SU-DHL-6 (cell line): ENCODE data around the gene MTX1.
"Not testable (repeated sequence)": the region's sequence is repeated elsewhere in the genome, so short reads cannot be mapped to it uniquely, and the experiment has no call there.

ENCODE experiments used
- H2AFZ ChIP-seq: fragments of 200-600 bp; sonication (generic); 2 replicates; pipeline ENCODE4 v1.6.1; 2014; ENCODE audit warnings: low read depth, mild to moderate bottlenecking, moderate library complexity, mixed read lengths, antibody characterized with exemption, low read length; ENCODE audit not compliant: severe bottlenecking
- H3F3A ChIP-seq: fragments of 200-600 bp; shearing (Covaris generic); 2 replicates; pipeline ENCODE4 v1.6.0; 2016; ENCODE audit warnings: antibody characterized with exemption, mild to moderate bottlenecking; ENCODE audit not compliant: insufficient read depth
- H3K27ac ChIP-seq: fragments of 200-600 bp; sonication (generic); 2 replicates; pipeline ENCODE4 v1.5.1; 2016; ENCODE audit warnings: low read depth, mild to moderate bottlenecking, low read length, moderate library complexity, mixed read lengths
- H3K27me3 ChIP-seq: fragments of 200-600 bp; sonication (generic), shearing (Covaris generic); 2 replicates; pipeline ENCODE4 v1.6.0; 2014; ENCODE audit warnings: mild to moderate bottlenecking, low read length
- H3K36me3 ChIP-seq: fragments of 200-600 bp; sonication (generic); 2 replicates; pipeline ENCODE4 v1.6.1; 2014; ENCODE audit warnings: mild to moderate bottlenecking, low read length, mixed read lengths
- H3K4me2 ChIP-seq: fragments of 300-600, 200-600 bp; shearing (Covaris generic), sonication (generic); 2 replicates; pipeline ENCODE4 v1.6.0; 2014; ENCODE audit warnings: low read length, low read depth, mild to moderate bottlenecking; ENCODE audit not compliant: poor library complexity, severe bottlenecking
- H3K4me3 ChIP-seq: fragments of 200-600 bp; sonication (generic); 2 replicates; pipeline ENCODE4 v1.5.1; 2014; ENCODE audit warnings: antibody characterized with exemption, low read length, mild to moderate bottlenecking, mixed read lengths; ENCODE audit not compliant: insufficient read depth, poor library complexity, severe bottlenecking
- H3K79me2 ChIP-seq: fragments of 200-600 bp; sonication (generic); 2 replicates; pipeline ENCODE4 v1.6.1; 2014; ENCODE audit warnings: mild to moderate bottlenecking, low read length, moderate library complexity; ENCODE audit not compliant: insufficient read depth
- H3K9ac ChIP-seq: fragments of 200-600 bp; sonication (generic); 2 replicates; pipeline ENCODE4 v1.7.0; 2014; ENCODE audit warnings: mild to moderate bottlenecking, low read length
- H3K9me2 ChIP-seq: fragments of 200-600 bp; sonication (generic); replicated peaks from 2 replicates; pipeline ENCODE4 v1.6.1; 2014; ENCODE audit warnings: low read length; ENCODE audit not compliant: insufficient read depth
- H3K9me3 ChIP-seq: fragments of 200-600 bp; sonication (generic); 2 replicates; pipeline ENCODE4 v1.6.1; 2014; ENCODE audit warnings: low read length, mixed read lengths; ENCODE audit not compliant: insufficient read depth
- H4K20me1 ChIP-seq: fragments of 200-600 bp; sonication (generic); 2 replicates; pipeline ENCODE4 v1.6.1; 2014; ENCODE audit warnings: low read depth, mild to moderate bottlenecking, antibody characterized with exemption, low read length, moderate library complexity, mixed read lengths
- CTCF ChIP-seq: fragments of 200-600 bp; sonication (generic); IDR thresholded peaks from one replicate; pipeline ENCODE4 v1.5.1; 2017; ENCODE audit warnings: antibody characterized with exemption, mild to moderate bottlenecking, low read length, moderate library complexity; ENCODE audit not compliant: insufficient read depth, poor library complexity, severe bottlenecking
- EZH2phosphoT487 ChIP-seq: fragments of 200-600 bp; sonication (generic), shearing (Covaris generic); conservative IDR thresholded peaks from 2 replicates; pipeline ENCODE4 v1.6.1; 2018; ENCODE audit warnings: mild to moderate bottlenecking, antibody characterized with exemption, low read length, moderate library complexity, mixed read lengths

Gene MTX1

GRCh38 chr1:155214702-155215101 is 6.2 kb downstream of the MTX1 start:
- not testable (repeated sequence) for H3K9me2 ChIP-seq, H3K4me3 ChIP-seq, H3F3A ChIP-seq, H2AFZ ChIP-seq, H3K9ac ChIP-seq, H3K4me2 ChIP-seq, H3K79me2 ChIP-seq, H4K20me1 ChIP-seq, H3K27me3 ChIP-seq, H3K9me3 ChIP-seq, H3K27ac ChIP-seq, H3K36me3 ChIP-seq

GRCh38 chr1:155218854-155219591 is 10.5 kb downstream of the MTX1 start:
- H4K20me1 ChIP-seq = no peaks in the 10 kb centered on the region
- no peaks in the 10 kb centered on the region for H3K36me3 ChIP-seq
- H3F3A ChIP-seq = peaks cover 10% of the 10 kb centered on the region
- H3K27me3 ChIP-seq = no peaks in the 10 kb centered on the region
- no peak overlapping the region for H3K4me3 ChIP-seq
- H2AFZ ChIP-seq = peak overlapping the region; percentile 12
- H3K27ac ChIP-seq = no peak overlapping the region
- H3K9me2 ChIP-seq = no peaks in the 10 kb centered on the region
- H3K4me2 ChIP-seq = no peak overlapping the region
- no peak overlapping the region for H3K9ac ChIP-seq
- TF ChIP-seq CTCF (no peak), EZH2phosphoT487 (no peak)
- H3K9me3 ChIP-seq = no peaks in the 10 kb centered on the region
- H3K79me2 ChIP-seq = no peaks in the 10 kb centered on the region

- H3F3A ChIP-seq = peaks cover 16% of the 10 kb centered on the region
- H3K27me3 ChIP-seq = no peaks in the 10 kb centered on the region
- H3K9me3 ChIP-seq = no peaks in the 10 kb centered on the region
- peak overlapping the region; percentile 12 for H2AFZ ChIP-seq
- no peak overlapping the region for H3K27ac ChIP-seq
- H3K79me2 ChIP-seq = no peaks in the 10 kb centered on the region
- TF ChIP-seq CTCF = no peak
- TF ChIP-seq EZH2phosphoT487 = no peak
- H3K9ac ChIP-seq = no peak overlapping the region
- no peak overlapping the region for H3K4me3 ChIP-seq
- no peak overlapping the region for H3K4me2 ChIP-seq
- H3K36me3 ChIP-seq = no peaks in the 10 kb centered on the region
- no peaks in the 10 kb centered on the region for H4K20me1 ChIP-seq
- no peaks in the 10 kb centered on the region for H3K9me2 ChIP-seq
These were observed 11.1 kb downstream of the MTX1 start for GRCh38 chr1:155219592-155220031.

- H3F3A ChIP-seq = peaks cover 23% of the 10 kb centered on the region
- not testable (repeated sequence) for H3K4me3 ChIP-seq, H3K27ac ChIP-seq, H3K9ac ChIP-seq, H3K36me3 ChIP-seq, H3K79me2 ChIP-seq, H3K27me3 ChIP-seq, H4K20me1 ChIP-seq, H3K9me2 ChIP-seq, H2AFZ ChIP-seq, H3K9me3 ChIP-seq, H3K4me2 ChIP-seq
These were observed 11.9 kb downstream of the MTX1 start for GRCh38 chr1:155220211-155220965.
